OCI-LY1 (cell line): ENCODE results near the gene NUP54.

ENCODE experiments used
- H2AFZ ChIP-seq: fragments of 200-600 bp; sonication (generic), shearing (Covaris generic); 2 replicates; pipeline ENCODE4 v1.6.0; 2014; ENCODE audit warnings: antibody characterized with exemption, mild to moderate bottlenecking, low read length
- H3F3A ChIP-seq: fragments of 200-600 bp; sonication (generic), shearing (Covaris generic); 2 replicates; pipeline ENCODE4 v1.6.0; 2014; ENCODE audit warnings: mild to moderate bottlenecking, antibody characterized with exemption, low read length, moderate library complexity; ENCODE audit not compliant: insufficient read depth
- H3K27ac ChIP-seq: fragments of 200-600 bp; sonication (generic); 2 replicates; pipeline ENCODE4 v1.5.1; 2014; ENCODE audit warnings: low read length, mixed run types, mild to moderate bottlenecking, low read depth; ENCODE audit not compliant: poor library complexity, severe bottlenecking
- H3K27me3 ChIP-seq: fragments of 200-600 bp; sonication (generic); 2 replicates; pipeline ENCODE4 v1.6.0; 2014; ENCODE audit warnings: antibody characterized with exemption, mild to moderate bottlenecking, low read length, moderate library complexity; ENCODE audit not compliant: insufficient read depth
- H3K36me3 ChIP-seq: fragments of 200-600 bp; sonication (generic); 2 replicates; pipeline ENCODE4 v1.6.1; 2014; ENCODE audit warnings: mild to moderate bottlenecking, antibody characterized with exemption, low read length, moderate library complexity, mixed read lengths; ENCODE audit not compliant: insufficient read depth
- H3K4me1 ChIP-seq: fragments of 200-600 bp; sonication (generic); 2 replicates; pipeline ENCODE4 v1.5.1; 2014; ENCODE audit warnings: mild to moderate bottlenecking, low read length, moderate library complexity; ENCODE audit not compliant: insufficient read depth, severe bottlenecking
- H3K4me2 ChIP-seq: fragments of 200-600 bp; sonication (generic), shearing (Covaris generic); 2 replicates; pipeline ENCODE4 v1.6.1; 2014; ENCODE audit warnings: low read length
- H3K4me3 ChIP-seq: fragments of 200-600 bp; sonication (generic); 2 replicates; pipeline ENCODE4 v1.5.1; 2014; ENCODE audit warnings: low read length, low read depth, mild to moderate bottlenecking, mixed read lengths; ENCODE audit not compliant: poor library complexity, severe bottlenecking
- H3K79me2 ChIP-seq: fragments of 200-600 bp; shearing (Covaris generic); 2 replicates; pipeline ENCODE4 v1.6.1; 2016; ENCODE audit warnings: mixed run types, low read length, mixed read lengths; ENCODE audit not compliant: insufficient read depth
- H3K9ac ChIP-seq: fragments of 200-600 bp; sonication (generic), shearing (Covaris generic); 2 replicates; pipeline ENCODE4 v1.6.1; 2014; ENCODE audit warnings: mild to moderate bottlenecking, low read length, mixed read lengths
- H3K9me2 ChIP-seq: fragments of 200-600 bp; sonication (generic), shearing (Covaris generic); 2 replicates; pipeline ENCODE4 v1.6.1; 2014; ENCODE audit warnings: low read depth, mild to moderate bottlenecking, low read length, mixed read lengths
- H3K9me3 ChIP-seq: fragments of 200-600 bp; shearing (Covaris generic); 2 replicates; pipeline ENCODE4 v1.6.1; 2014; ENCODE audit warnings: low read length, mixed read lengths
- H4K20me1 ChIP-seq: fragments of 200-600 bp; sonication (generic), shearing (Covaris generic); 2 replicates; pipeline ENCODE4 v1.6.0; 2016; ENCODE audit warnings: mild to moderate bottlenecking, low read length; ENCODE audit not compliant: insufficient read depth
- CTCF ChIP-seq: fragments of 200-600 bp; sonication (generic), shearing (Covaris generic); IDR thresholded peaks from 2 replicates; pipeline ENCODE4 v1.5.1; 2017; ENCODE audit warnings: mild to moderate bottlenecking, antibody characterized with exemption, low read length, moderate library complexity, mixed read lengths
- EZH2 ChIP-seq: fragments of 200-600 bp; sonication (generic), shearing (Covaris generic); IDR thresholded peaks from 2 replicates; pipeline ENCODE4 v1.8.0; 2017; ENCODE audit warnings: borderline replicate concordance, mixed run types, mild to moderate bottlenecking, antibody characterized with exemption, low read length, moderate library complexity, mixed read lengths

The NUP54 gene

GRCh38 chr4:76095568-76095967 lies 52.6 kb downstream of the NUP54 start:
- TF ChIP-seq EZH2 (no peak), CTCF (no peak)
- Histone ChIP-seq H3K27me3 (no peaks in the 10 kb centered on the region), H3F3A (no peaks in the 10 kb centered on the region), H3K4me3 (no peak overlapping the region), H3K9me3 (no peaks in the 10 kb centered on the region), H2AFZ (no peak overlapping the region), H4K20me1 (no peaks in the 10 kb centered on the region), H3K79me2 (no peaks in the 10 kb centered on the region), H3K9me2 (no peaks in the 10 kb centered on the region), H3K27ac (no peak overlapping the region), H3K36me3 (no peaks in the 10 kb centered on the region), H3K9ac (no peak overlapping the region), H3K4me1 (no peaks in the 10 kb centered on the region), H3K4me2 (no peak overlapping the region)

- H3F3A ChIP-seq: no peaks in the 10 kb centered on the region
- TF ChIP-seq EZH2: no peak
- TF ChIP-seq CTCF: no peak
These were observed 57.1 kb downstream of the NUP54 start for GRCh38 chr4:76091052-76091451.

DNA sequence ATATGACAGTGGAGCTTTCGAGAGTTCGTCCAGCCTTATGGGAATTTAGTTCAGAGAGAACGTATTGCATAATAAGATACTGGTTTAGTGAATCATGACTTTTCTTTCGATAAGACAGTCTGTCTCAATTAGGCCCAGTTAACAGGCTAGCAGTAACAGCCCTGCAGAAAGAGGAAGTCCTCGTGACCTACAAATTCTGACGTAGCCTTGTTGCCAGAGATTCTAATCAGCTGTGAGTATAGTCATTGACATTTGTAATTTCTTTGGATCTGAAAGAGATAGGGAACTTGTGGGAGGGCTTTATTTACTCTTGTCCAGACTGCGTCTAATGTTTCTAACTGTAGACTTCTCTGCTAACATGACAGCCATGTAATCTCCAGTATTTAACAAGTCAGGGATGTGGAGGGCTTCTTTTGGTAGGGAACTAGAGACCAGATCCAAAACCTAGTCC lies 57.9 kb downstream of the NUP54 start:
- Histone ChIP-seq H3K9ac (no peak overlapping the region), H3K79me2 (no peaks in the 10 kb centered on the region), H3K27ac (no peak overlapping the region), H3K4me1 (no peaks in the 10 kb centered on the region), H3K4me2 (no peak overlapping the region), H4K20me1 (no peaks in the 10 kb centered on the region), H3K9me2 (no peaks in the 10 kb centered on the region), H2AFZ (no peak overlapping the region), H3K9me3 (no peaks in the 10 kb centered on the region), H3K4me3 (no peak overlapping the region), H3K27me3 (no peaks in the 10 kb centered on the region), H3F3A (no peaks in the 10 kb centered on the region), H3K36me3 (no peaks in the 10 kb centered on the region)
- no peak for TF ChIP-seq EZH2
- no peak for TF ChIP-seq CTCF

More at GRCh38 chr4:76091052-76091451, 57.1 kb downstream of the NUP54 start:
- no peak overlapping the region for H3K27ac ChIP-seq
- no peak overlapping the region for H3K4me3 ChIP-seq
- no peak overlapping the region for H2AFZ ChIP-seq
- H3K79me2 ChIP-seq: no peaks in the 10 kb centered on the region
- H3K27me3 ChIP-seq: no peaks in the 10 kb centered on the region
- no peak overlapping the region for H3K4me2 ChIP-seq
- H3K9me2 ChIP-seq: no peaks in the 10 kb centered on the region
- no peaks in the 10 kb centered on the region for H3K9me3 ChIP-seq
- no peaks in the 10 kb centered on the region for H3K4me1 ChIP-seq
- H3K9ac ChIP-seq: no peak overlapping the region
- no peaks in the 10 kb centered on the region for H4K20me1 ChIP-seq
- H3K36me3 ChIP-seq: no peaks in the 10 kb centered on the region
